Endothelial cell of umbilical vein (primary cell): ENCODE data around the gene NDUFS1. TPM values are rescaled to one million over a fixed set of nuclear protein-coding genes. Genes with fewer than 3 reads are reported as not detected.

Experiments
- BruUV-seq: library from RNA; stranded (reverse); fragments of 400-500 nt; replicated peaks from 2 replicates; lab custom pipeline; 2021; lab: Mats Ljungman, UMichigan
- CTCF ChIA-PET: fragments of 300-600, 350-600 bp; sonication (Branson Sonifier 250); formaldehyde crosslinking; loops from one replicate; lab custom pipeline; 2021; ENCODE audit warnings: antibody characterized with exemption, inconsistent platforms; lab: Charles Lee
- POLR2A ChIA-PET: fragments of 300-600, 350-600 bp; sonication (Branson Sonifier 250); formaldehyde crosslinking; loops from one replicate; lab custom pipeline; 2021; ENCODE audit warnings: antibody characterized with exemption, inconsistent platforms; lab: Charles Lee
- DNase-seq: peaks from one replicate; pipeline ENCODE4 v3.0.0-alpha.2; 2011; ENCODE audit warnings: low read depth, low spot score
- FAIRE-seq: peaks from 2 replicates; lab custom pipeline; 2011; peaks lifted over from hg19 to GRCh38; lab: Jason Lieb, UNC
- H2AFZ ChIP-seq: 2 replicates; pipeline ENCODE4 v1.6.0; 2012; ENCODE audit warnings: low read depth, low read length, control low read depth, inconsistent platforms
- H3K27ac ChIP-seq: 2 replicates; pipeline ENCODE4 v1.5.1; 2011; ENCODE audit warnings: low read depth, mild to moderate bottlenecking, control low read depth, low read length, moderate library complexity; ENCODE audit not compliant: insufficient read depth
- H3K27me3 ChIP-seq, 2 experiments: 2 replicates each; pipeline versions ENCODE4 v1.6.0 to v1.6.1; 2011; ENCODE audit warnings: low read length in 2 of 2, mixed read lengths in 1 of 2; ENCODE audit not compliant: control insufficient read depth in 2 of 2, insufficient read depth in 2 of 2
- H3K36me3 ChIP-seq, 2 experiments: 2 replicates in 1 of 2; 3 replicates in 1 of 2; pipeline ENCODE4 v1.5.1; 2011; ENCODE audit warnings: low read length in 2 of 2, mild to moderate bottlenecking in 1 of 2, moderate library complexity in 1 of 2; ENCODE audit not compliant: control insufficient read depth in 2 of 2, insufficient read depth in 2 of 2; ENCODE audit errors: extremely low read depth in 1 of 2
- H3K4me1 ChIP-seq: 3 replicates; pipeline ENCODE4 v1.5.1; 2011; ENCODE audit warnings: mild to moderate bottlenecking, low read length; ENCODE audit not compliant: control insufficient read depth, insufficient read depth; ENCODE audit errors: extremely low read depth
- H3K4me2 ChIP-seq: 2 replicates; pipeline ENCODE4 v1.6.1; 2011; ENCODE audit warnings: low read length, control low read depth, mixed read lengths; ENCODE audit not compliant: insufficient read depth
- H3K4me3 ChIP-seq, 3 experiments: fragments of 200-600 bp in 1 of 3; sonication (generic), shearing (Covaris generic) in 1 of 3; replicated peaks in 1 of 3; 2 replicates each; pipeline ENCODE4 v1.5.1; 2011 to 2016; ENCODE audit warnings: control low read depth in 3 of 3, low read length in 3 of 3, mild to moderate bottlenecking in 2 of 3, inconsistent platforms in 1 of 3, low read depth in 1 of 3, moderate library complexity in 1 of 3; ENCODE audit not compliant: insufficient read depth in 1 of 3
- H3K79me2 ChIP-seq: 2 replicates; pipeline ENCODE4 v1.6.0; 2012; ENCODE audit warnings: low read length, inconsistent platforms; ENCODE audit not compliant: control insufficient read depth, insufficient read depth
- H3K9ac ChIP-seq: replicated peaks from 2 replicates; pipeline ENCODE3; 2011; ENCODE audit warnings: low read length, control low read depth; ENCODE audit not compliant: insufficient read depth; ENCODE audit errors: extremely low read depth
- H3K9me1 ChIP-seq: replicated peaks from 3 replicates; pipeline ENCODE4 v1.6.0; 2011; ENCODE audit warnings: mild to moderate bottlenecking, low read length; ENCODE audit not compliant: control insufficient read depth, insufficient read depth; ENCODE audit errors: extremely low read depth
- H3K9me3 ChIP-seq: replicated peaks from 2 replicates; pipeline ENCODE4 v1.5.1; 2012; ENCODE audit warnings: low read length, inconsistent platforms; ENCODE audit not compliant: control insufficient read depth, insufficient read depth
- H4K20me1 ChIP-seq: replicated peaks from 2 replicates; pipeline ENCODE3; 2011; ENCODE audit warnings: mild to moderate bottlenecking, low read length; ENCODE audit not compliant: control insufficient read depth, insufficient read depth; ENCODE audit errors: extremely low read depth
- EZH2 ChIP-seq: IDR thresholded peaks from 2 replicates; pipeline ENCODE4 v1.6.1; 2012; ENCODE audit warnings: borderline replicate concordance, low read depth, mild to moderate bottlenecking, moderate library complexity, low read length, inconsistent platforms; ENCODE audit not compliant: severe bottlenecking
- FOS ChIP-seq: IDR thresholded peaks from 2 replicates; pipeline ENCODE4 v1.6.1; 2011; ENCODE audit warnings: mild to moderate bottlenecking, low read length, moderate library complexity, borderline replicate concordance; ENCODE audit not compliant: insufficient read depth
- GATA2 ChIP-seq: IDR thresholded peaks from 2 replicates; pipeline ENCODE4 v1.7.0; 2011; ENCODE audit warnings: low read depth, mild to moderate bottlenecking, moderate library complexity, mixed read lengths, low read length; ENCODE audit not compliant: insufficient read length, insufficient read depth
- JUN ChIP-seq: IDR thresholded peaks from 2 replicates; pipeline ENCODE4 v1.6.1; 2011; ENCODE audit warnings: borderline replicate concordance, low read depth; ENCODE audit not compliant: insufficient read length, insufficient read depth
- MYC ChIP-seq: IDR thresholded peaks from one replicate; pipeline ENCODE4 v1.6.1; 2011; ENCODE audit warnings: mild to moderate bottlenecking, low read depth, low read length
- POLR2A ChIP-seq: IDR thresholded peaks from 2 replicates; pipeline ENCODE4 v1.6.1; 2012; ENCODE audit warnings: low read depth, mild to moderate bottlenecking, control low read depth, low read length
- POLR2AphosphoS5 ChIP-seq: IDR thresholded peaks from 2 replicates; pipeline ENCODE4 v1.6.1; 2012; ENCODE audit warnings: low read depth, mild to moderate bottlenecking, control low read depth, low read length, moderate library complexity; ENCODE audit not compliant: insufficient read depth
- dilution Hi-C: fragments of 300-500 bp; cut with MboI; formaldehyde crosslinking; loops from one replicate; pipeline ENCODE4 v1.15.0; 2019; ENCODE audit warnings: low sequenced_read_pairs; ENCODE audit not compliant: extremely low pct_ligation_motif_present
- intact Hi-C: fragments of 100-400 bp; cut with micrococcal nuclease; formaldehyde crosslinking; loops from one replicate; pipeline ENCODE4 v1.10.0; 2022
- polyA plus RNA-seq, 4 experiments: library from polyadenylated mRNA; depleted of rRNA in 3 of 4; stranded (reverse) in 3 of 4; unstranded in 1 of 4; fragments of >200 nt; gene quantifications; 2 replicates each; pipeline versions ENCODE4 v1.2.1 to v1.2.3, GENCODE V29; 2011 to 2012; ENCODE audit warnings: missing spikeins in 1 of 4
- total RNA-seq: library from RNA; stranded (reverse); gene quantifications from 2 replicates; pipeline ENCODE4 v1.2.3, GENCODE V29; 2021
- TF ChIP-seq, protein P1 (sequence below), 2 donors: IDR thresholded peaks; 1 replicate in 1 of 2; 2 replicates in 1 of 2; pipeline ENCODE4 v1.5.1; 2011; ENCODE audit warnings: low read length in 2 of 2, mild to moderate bottlenecking in 2 of 2, moderate library complexity in 2 of 2, control low read depth in 1 of 2, inconsistent platforms in 1 of 2, low read depth in 1 of 2; ENCODE audit not compliant: insufficient read depth in 1 of 2; ENCODE audit errors: extremely low read depth in 1 of 2
- TF ChIP-seq, protein P2 (sequence below): IDR thresholded peaks from 2 replicates; pipeline ENCODE4 v1.6.1; 2011; ENCODE audit not compliant: insufficient read depth, insufficient read length

NDUFS1 gene
- total and polyA plus RNA-seq, 2 donors (not counting 3 experiments of a cell fraction or from before 2014, with no cell fraction given) = 49.8 to 93.2 TPM

DNA sequence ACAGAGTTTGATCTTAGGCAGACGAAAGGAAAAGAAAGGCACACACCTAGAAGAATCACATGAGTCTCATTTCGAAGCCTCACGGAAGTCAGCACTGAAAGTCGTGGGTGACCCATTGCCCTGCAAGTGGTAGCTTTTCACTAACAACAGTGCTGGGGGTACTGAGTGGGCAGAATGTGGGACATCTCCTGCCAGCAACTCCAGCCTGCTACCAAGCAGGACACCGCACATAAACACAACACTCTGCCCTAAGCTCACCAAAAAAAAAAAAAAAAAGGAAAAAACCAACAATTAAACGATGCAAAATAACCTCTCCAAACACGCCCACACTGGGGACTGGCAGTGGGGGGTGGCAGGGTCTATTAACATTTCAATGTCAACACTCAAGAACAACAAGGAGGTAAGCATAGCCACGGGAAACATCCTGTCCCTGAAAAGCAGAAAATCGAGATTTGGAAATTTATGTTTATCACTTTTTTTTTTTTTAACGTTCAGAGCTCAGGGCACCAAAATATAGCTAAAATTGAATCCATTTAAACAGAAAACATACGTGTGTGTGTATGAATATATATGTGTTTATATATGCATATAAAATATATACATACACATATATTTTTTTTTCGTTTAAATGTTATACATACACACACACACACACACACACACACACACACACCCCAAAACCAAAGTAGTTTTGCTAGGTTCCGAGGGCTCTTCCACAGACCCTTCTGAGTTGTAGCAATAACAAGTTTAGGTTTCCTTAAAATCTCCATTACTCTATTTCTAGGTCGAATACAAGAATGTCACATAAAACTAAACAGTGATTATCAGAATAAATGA lies 75.4 kb downstream of the NDUFS1 start:
- peak overlapping the region; percentile 35 for H2AFZ ChIP-seq
- H3K4me2 ChIP-seq = peak overlapping the region; percentile 95
- no peaks in the 10 kb centered on the region for H3K9me1 ChIP-seq
- H3K36me3 ChIP-seq = no peaks in the 10 kb centered on the region
- FAIRE-seq (no peak), DNase-seq (peak; percentile 24)
- ChIA-PET POLR2A (no interaction called here), CTCF (interaction anchor here (1.1 to 1.5 kb wide), 3 partner anchors 12 to 158 kb away, joined by 3 to 4 read pairs (median 3); no protein-coding TSS in a partner anchor)
- H3K79me2 ChIP-seq = peaks cover 56% of the 10 kb centered on the region
- TF ChIP-seq JUN = no peak
- TF ChIP-seq, protein P1, sequence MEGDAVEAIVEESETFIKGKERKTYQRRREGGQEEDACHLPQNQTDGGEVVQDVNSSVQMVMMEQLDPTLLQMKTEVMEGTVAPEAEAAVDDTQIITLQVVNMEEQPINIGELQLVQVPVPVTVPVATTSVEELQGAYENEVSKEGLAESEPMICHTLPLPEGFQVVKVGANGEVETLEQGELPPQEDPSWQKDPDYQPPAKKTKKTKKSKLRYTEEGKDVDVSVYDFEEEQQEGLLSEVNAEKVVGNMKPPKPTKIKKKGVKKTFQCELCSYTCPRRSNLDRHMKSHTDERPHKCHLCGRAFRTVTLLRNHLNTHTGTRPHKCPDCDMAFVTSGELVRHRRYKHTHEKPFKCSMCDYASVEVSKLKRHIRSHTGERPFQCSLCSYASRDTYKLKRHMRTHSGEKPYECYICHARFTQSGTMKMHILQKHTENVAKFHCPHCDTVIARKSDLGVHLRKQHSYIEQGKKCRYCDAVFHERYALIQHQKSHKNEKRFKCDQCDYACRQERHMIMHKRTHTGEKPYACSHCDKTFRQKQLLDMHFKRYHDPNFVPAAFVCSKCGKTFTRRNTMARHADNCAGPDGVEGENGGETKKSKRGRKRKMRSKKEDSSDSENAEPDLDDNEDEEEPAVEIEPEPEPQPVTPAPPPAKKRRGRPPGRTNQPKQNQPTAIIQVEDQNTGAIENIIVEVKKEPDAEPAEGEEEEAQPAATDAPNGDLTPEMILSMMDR (IDR thresholded peaks at IDR 0.05; ENCODE audit: extremely low read depth in 1 of 2, insufficient read depth in 1 of 2, low read depth in 1 of 2, low read length in 2 of 2) = no peak
- TF ChIP-seq, protein P2, sequence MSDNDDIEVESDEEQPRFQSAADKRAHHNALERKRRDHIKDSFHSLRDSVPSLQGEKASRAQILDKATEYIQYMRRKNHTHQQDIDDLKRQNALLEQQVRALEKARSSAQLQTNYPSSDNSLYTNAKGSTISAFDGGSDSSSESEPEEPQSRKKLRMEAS = no peak
- no peak for TF ChIP-seq POLR2A
- no peak for TF ChIP-seq FOS
- no peak for TF ChIP-seq MYC
- no peak for TF ChIP-seq EZH2
- TF ChIP-seq POLR2AphosphoS5 = no peak
- TF ChIP-seq GATA2 = no peak
- peak overlapping the region; percentile 80 to 89 (median 86) for H3K4me3 ChIP-seq
- intact Hi-C loops (loop anchor here (5.0 kb wide), 1 partner anchor 953 kb away; no protein-coding TSS in a partner anchor), dilution Hi-C loops (no loop called here)
- H4K20me1 ChIP-seq = peaks cover 2% of the 10 kb centered on the region
- no peaks in the 10 kb centered on the region for H3K27me3 ChIP-seq
- H3K9ac ChIP-seq = peak overlapping the region; percentile 100
- H3K9me3 ChIP-seq = no peaks in the 10 kb centered on the region
- peak overlapping the region; percentile 33 for H3K27ac ChIP-seq
- peaks cover 16% of the 10 kb centered on the region for H3K4me1 ChIP-seq
- TSS peak; percentile 11 for BruUV-seq
